ENCODE results near the gene ZNF318. TPM values are rescaled to one million over a fixed set of nuclear protein-coding genes. Genes with fewer than 3 reads are reported as not detected.

The ZNF318 gene
- total and polyA plus RNA-seq, 9 donors: 8.3 to 26.0 (median 19.6) TPM

DNA sequence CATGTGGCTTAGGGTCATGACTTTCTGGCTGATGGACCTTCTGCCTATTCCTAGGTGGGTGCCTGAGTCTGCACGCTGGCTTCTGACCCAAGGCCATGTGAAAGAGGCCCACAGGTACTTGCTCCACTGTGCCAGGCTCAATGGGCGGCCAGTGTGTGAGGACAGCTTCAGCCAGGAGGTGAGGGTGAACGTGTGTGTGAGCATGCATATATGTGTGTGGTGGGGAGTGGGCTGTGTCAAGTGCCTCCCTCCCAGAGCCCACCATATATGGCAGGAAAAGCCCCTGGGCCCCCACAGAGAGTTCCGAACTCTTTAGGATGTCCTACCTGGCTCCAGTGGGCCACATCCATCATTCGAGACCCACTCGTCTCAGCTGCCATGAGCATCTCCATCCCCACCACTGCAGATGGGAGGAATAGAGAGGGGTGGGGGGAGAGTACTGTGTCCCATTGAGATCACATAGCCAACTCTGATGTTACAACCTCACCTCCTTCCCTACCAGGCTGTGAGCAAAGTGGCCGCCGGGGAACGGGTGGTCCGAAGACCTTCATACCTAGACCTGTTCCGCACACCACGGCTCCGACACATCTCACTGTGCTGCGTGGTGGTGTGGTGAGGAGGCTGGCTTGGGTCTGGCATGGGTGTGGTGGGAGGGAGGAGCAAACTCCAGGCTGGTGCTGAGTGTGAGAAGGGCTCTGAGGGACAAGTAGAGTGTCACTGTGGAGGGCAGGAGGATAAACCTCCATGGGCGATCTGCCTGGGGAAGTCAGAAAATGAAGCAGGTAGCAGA lies 68.2 kb downstream of the ZNF318 start:
- Histone ChIP-seq H3K9me3 (no peaks in the 10 kb centered on the region), H3K27me3 (no peaks in the 10 kb centered on the region), H3K4me1 (ENCODE audit: insufficient read depth) (no peaks in the 10 kb centered on the region), H3K36me3 (no peaks in the 10 kb centered on the region), H3K4me3 (no peak overlapping the region), H3K27ac (no peak overlapping the region)
- no peak for DNase-seq
- TF ChIP-seq EP300 (IDR thresholded peaks at IDR 0.05) (no peak), POLR2A (IDR thresholded peaks at IDR 0.05) (no peak)
- TF ChIP-seq, protein P1, sequence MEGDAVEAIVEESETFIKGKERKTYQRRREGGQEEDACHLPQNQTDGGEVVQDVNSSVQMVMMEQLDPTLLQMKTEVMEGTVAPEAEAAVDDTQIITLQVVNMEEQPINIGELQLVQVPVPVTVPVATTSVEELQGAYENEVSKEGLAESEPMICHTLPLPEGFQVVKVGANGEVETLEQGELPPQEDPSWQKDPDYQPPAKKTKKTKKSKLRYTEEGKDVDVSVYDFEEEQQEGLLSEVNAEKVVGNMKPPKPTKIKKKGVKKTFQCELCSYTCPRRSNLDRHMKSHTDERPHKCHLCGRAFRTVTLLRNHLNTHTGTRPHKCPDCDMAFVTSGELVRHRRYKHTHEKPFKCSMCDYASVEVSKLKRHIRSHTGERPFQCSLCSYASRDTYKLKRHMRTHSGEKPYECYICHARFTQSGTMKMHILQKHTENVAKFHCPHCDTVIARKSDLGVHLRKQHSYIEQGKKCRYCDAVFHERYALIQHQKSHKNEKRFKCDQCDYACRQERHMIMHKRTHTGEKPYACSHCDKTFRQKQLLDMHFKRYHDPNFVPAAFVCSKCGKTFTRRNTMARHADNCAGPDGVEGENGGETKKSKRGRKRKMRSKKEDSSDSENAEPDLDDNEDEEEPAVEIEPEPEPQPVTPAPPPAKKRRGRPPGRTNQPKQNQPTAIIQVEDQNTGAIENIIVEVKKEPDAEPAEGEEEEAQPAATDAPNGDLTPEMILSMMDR (IDR thresholded peaks at IDR 0.05): no peak
- intact Hi-C loops (cut with DNase I): no loop called here
- WGBS, 3 donors: 83 to 89% (median 83%) methylated on average over 15 of the region's 15 CpGs

DNA sequence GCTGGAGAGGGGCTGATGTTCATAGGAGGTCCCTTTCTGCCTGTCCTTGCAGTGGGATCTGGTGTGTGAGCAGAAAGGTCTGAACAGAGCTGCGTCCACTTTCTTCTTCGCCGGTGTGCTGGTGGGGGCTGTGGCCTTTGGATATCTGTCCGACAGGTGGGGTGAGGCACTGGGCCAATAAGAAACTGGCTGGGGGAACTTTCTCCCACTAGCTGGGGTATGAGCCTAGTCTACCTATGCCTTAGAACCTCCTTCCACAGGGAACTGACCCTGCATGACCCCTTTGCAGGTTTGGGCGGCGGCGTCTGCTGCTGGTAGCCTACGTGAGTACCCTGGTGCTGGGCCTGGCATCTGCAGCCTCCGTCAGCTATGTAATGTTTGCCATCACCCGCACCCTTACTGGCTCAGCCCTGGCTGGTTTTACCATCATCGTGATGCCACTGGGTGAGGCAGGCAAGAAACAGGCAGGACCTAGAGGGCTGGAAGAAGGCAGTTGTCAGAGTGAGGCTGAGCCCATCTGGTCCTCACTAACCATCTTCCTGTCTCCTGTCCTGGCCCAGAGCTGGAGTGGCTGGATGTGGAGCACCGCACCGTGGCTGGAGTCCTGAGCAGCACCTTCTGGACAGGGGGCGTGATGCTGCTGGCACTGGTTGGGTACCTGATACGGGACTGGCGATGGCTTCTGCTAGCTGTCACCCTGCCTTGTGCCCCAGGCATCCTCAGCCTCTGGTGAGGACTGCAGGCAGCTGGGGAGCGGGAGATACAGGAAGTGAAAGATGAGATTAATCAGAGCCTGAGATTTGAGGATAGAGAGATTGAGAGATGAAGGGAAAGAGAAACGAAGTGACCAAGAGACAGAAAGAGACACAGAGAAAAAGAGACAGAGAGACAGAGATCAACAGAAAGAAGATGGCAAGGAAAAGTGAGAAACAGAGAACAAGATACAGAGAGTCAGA lies 69.8 kb downstream of the ZNF318 start:
- H3K4me1 ChIP-seq (ENCODE audit: insufficient read depth): no peaks in the 10 kb centered on the region
- no peaks in the 10 kb centered on the region for H3K36me3 ChIP-seq
- WGBS, 3 donors: 61 to 79% (median 65%) methylated on average over 18 of the region's 18 CpGs
- H3K27me3 ChIP-seq: no peaks in the 10 kb centered on the region
- no peak overlapping the region for H3K27ac ChIP-seq
- no peak for DNase-seq
- H3K4me3 ChIP-seq: no peak overlapping the region
- no peaks in the 10 kb centered on the region for H3K9me3 ChIP-seq
- no peak for TF ChIP-seq EP300 (IDR thresholded peaks at IDR 0.05)
- TF ChIP-seq, protein P1 (IDR thresholded peaks at IDR 0.05): no peak
- no peak for TF ChIP-seq POLR2A (IDR thresholded peaks at IDR 0.05)
- intact Hi-C loops (cut with DNase I): no loop called here

DNA sequence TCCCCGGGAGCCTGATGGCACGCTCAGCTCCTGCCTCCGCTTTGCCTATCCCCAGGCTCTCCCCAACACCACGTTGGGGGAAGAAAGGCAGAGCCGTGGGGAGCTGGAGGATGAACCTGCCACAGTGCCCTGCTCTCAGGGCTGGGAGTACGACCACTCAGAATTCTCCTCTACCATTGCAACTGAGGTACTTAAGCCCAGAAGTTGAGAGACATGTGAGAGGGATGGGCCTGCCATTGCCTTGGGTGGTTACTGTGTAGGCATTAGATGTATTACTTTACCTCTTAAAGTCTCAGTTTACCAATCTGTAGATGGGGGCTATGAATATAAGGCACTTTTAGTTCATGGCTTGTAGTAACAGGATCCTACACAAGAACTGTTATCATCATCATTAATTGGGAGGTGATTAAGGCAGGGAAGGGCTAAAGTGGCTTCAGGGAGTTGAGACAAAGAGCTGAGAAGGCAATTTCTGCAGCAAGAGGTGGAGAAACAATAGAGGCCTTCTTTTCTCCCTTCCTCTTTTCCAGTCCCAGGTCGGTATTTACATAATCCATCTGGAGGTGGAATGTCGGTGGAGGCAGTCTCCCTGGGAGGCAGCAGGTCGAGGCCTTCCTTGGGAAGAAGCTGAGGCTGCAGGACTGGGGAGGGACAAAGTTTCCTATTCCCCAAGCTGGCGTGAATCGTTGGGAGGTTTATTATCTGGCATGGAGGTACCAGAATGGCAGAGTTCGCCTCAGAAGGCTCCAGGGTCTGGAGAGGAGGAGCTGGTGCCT lies 70.7 kb downstream of the ZNF318 start:
- no peaks in the 10 kb centered on the region for H3K4me1 ChIP-seq (ENCODE audit: insufficient read depth)
- H3K36me3 ChIP-seq: no peaks in the 10 kb centered on the region
- intact Hi-C loops (cut with DNase I): no loop called here
- H3K4me3 ChIP-seq: no peak overlapping the region
- 57 to 62% (median 61%) methylated on average over 12 of the region's 12 CpGs for WGBS, 3 donors
- no peak overlapping the region for H3K27ac ChIP-seq
- no peaks in the 10 kb centered on the region for H3K27me3 ChIP-seq
- TF ChIP-seq POLR2A (IDR thresholded peaks at IDR 0.05): no peak
- no peaks in the 10 kb centered on the region for H3K9me3 ChIP-seq
- no peak for DNase-seq

DNA sequence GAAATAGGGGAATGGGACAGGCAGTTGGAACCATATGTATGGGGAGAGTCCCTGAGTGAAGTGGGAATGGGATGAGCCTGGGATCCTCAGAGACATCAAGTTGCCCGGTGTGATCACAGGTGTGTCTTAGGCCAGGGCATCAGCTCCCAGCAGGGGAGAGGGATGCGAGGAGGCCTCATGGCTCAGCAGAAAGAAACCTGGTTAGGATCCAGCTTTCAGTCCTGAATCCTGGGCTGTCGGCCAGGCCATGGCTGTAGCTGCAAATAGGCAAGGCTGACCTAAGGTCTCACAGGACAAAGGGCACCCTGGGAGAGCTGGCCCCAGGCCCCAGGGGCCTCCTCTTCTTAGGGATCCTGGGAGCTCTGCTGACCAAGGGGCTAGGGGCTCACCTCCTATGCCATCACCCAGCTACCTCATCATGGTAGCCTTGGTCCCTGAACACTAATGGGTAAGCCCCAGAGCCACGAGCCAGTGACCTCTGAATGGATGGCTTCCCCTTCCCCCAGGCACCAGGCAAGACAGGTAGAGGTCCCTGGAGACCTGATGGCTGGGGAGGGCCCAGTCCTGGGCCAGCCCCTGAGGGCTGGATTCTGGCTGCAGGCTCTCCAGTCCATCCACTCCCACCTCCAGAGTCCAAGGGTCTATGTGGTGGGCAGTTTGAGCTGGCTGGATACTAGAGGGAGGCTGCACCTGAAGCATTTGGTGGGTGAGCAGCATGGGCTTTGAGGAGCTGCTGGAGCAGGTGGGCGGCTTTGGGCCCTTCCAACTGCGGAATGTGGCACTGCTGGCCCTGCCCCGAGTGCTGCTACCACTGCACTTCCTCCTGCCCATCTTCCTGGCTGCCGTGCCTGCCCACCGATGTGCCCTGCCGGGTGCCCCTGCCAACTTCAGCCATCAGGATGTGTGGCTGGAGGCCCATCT lies 71.5 kb downstream of the ZNF318 start, which contains the start of gene SLC22A7:
Gene SLC22A7 (plus strand): TSS at position 617 of the 921 bp plus-strand sequence. CDS start 99 bp downstream, at position 716.
- Histone ChIP-seq H3K27me3 (no peaks in the 10 kb centered on the region), H3K9me3 (no peaks in the 10 kb centered on the region), H3K4me1 (ENCODE audit: insufficient read depth) (no peaks in the 10 kb centered on the region), H3K27ac (no peak within 1 kb of the TSS), H3K4me3 (no peak within 1 kb of the TSS), H3K36me3 (no peaks in the 10 kb centered on the region)
- intact Hi-C loops (cut with DNase I): no loop called here
- DNase-seq: no peak
- 52 to 65% (median 56%) methylated on average over 9 to 10 of the region's 10 CpGs for WGBS, 3 donors
- TF ChIP-seq, protein P1 (IDR thresholded peaks at IDR 0.05): no peak
- no peak for TF ChIP-seq EP300 (IDR thresholded peaks at IDR 0.05)

All from ovary (tissue), 9 donors.